Ishikawa (cell line): ENCODE results near the gene FGGY.

Source experiments
- CEBPB ChIP-seq: IDR thresholded peaks from 2 replicates; pipeline ENCODE4 v1.6.1; 2012
- CREB1 ChIP-seq: IDR thresholded peaks from 2 replicates; pipeline ENCODE4 v1.6.1; 2012; ENCODE audit warnings: low read depth
- EGR1 ChIP-seq: IDR thresholded peaks from 2 replicates; pipeline ENCODE4 v1.6.1; 2012
- EP300 ChIP-seq: IDR thresholded peaks from 2 replicates; pipeline ENCODE4 v1.6.1; 2012; ENCODE audit warnings: borderline replicate concordance
- FOXM1 ChIP-seq: IDR thresholded peaks from 2 replicates; pipeline ENCODE4 v1.6.1; 2012; ENCODE audit warnings: low read depth, borderline replicate concordance
- MAX ChIP-seq: IDR thresholded peaks from 2 replicates; pipeline ENCODE4 v1.6.1; 2012
- NFIC ChIP-seq: IDR thresholded peaks from 2 replicates; pipeline ENCODE4 v1.6.1; 2012
- RAD21 ChIP-seq: IDR thresholded peaks from 2 replicates; pipeline ENCODE4 v1.6.1; 2012; ENCODE audit warnings: low read depth
- REST ChIP-seq: IDR thresholded peaks from 2 replicates; pipeline ENCODE4 v1.6.1; 2012; ENCODE audit warnings: low read depth, mild to moderate bottlenecking
- TAF1 ChIP-seq: IDR thresholded peaks from 2 replicates; pipeline ENCODE4 v1.6.1; 2012; ENCODE audit warnings: low read depth, mild to moderate bottlenecking
- TCF12 ChIP-seq: IDR thresholded peaks from 2 replicates; pipeline ENCODE4 v1.6.1; 2012; ENCODE audit warnings: low read depth
- TEAD4 ChIP-seq: IDR thresholded peaks from 2 replicates; pipeline ENCODE4 v1.6.1; 2012
- USF1 ChIP-seq: IDR thresholded peaks from 2 replicates; pipeline ENCODE4 v1.6.1; 2012
- YY1 ChIP-seq: IDR thresholded peaks from 2 replicates; pipeline ENCODE4 v1.6.1; 2012; ENCODE audit warnings: low read depth
- ZBTB7A ChIP-seq: IDR thresholded peaks from 2 replicates; pipeline ENCODE4 v1.6.1; 2012; ENCODE audit warnings: low read depth

Gene FGGY

GRCh38 chr1:59530119-59530518, 233.2 kb downstream of the FGGY start:
- TF ChIP-seq ZBTB7A (no peak), NFIC (no peak), RAD21 (no peak), TAF1 (no peak), USF1 (no peak), REST (no peak), EGR1 (no peak), YY1 (no peak), TEAD4 (no peak), EP300 (no peak), FOXM1 (no peak), MAX (no peak), CEBPB (no peak), CREB1 (no peak), TCF12 (no peak)

- TF ChIP-seq TEAD4 (no peak), EGR1 (no peak), USF1 (no peak), TAF1 (no peak), REST (no peak), TCF12 (no peak), MAX (no peak), YY1 (no peak), FOXM1 (no peak), CEBPB (no peak), ZBTB7A (no peak), CREB1 (no peak), RAD21 (no peak), EP300 (no peak), NFIC (no peak)
Measured at GRCh38 chr1:59532102-59532501, 235.2 kb downstream of the FGGY start.

GRCh38 chr1:59539961-59540681, 243.2 kb downstream of the FGGY start:
- TF ChIP-seq EGR1 (no peak), TCF12 (no peak), TEAD4 (no peak), RAD21 (no peak), ZBTB7A (no peak), EP300 (no peak), NFIC (no peak), FOXM1 (no peak), TAF1 (no peak), CEBPB (no peak), YY1 (no peak), REST (no peak), CREB1 (no peak), USF1 (no peak)

- TF ChIP-seq EGR1 (no peak), TAF1 (no peak), TEAD4 (no peak), EP300 (no peak), USF1 (no peak), FOXM1 (no peak), REST (no peak)
Measured at GRCh38 chr1:59541161-59541560, 244.3 kb downstream of the FGGY start.
